GM23248 (cell line): ENCODE data around the gene ARHGAP5. TPM values are rescaled to one million over a fixed set of nuclear protein-coding genes. Genes with fewer than 3 reads are reported as not detected.

Experiments
- DNase-seq: peaks from one replicate; pipeline ENCODE4 v3.0.0-alpha.2; 2015
- H2AFZ ChIP-seq: fragments of 200-600 bp; sonication (generic); 2 replicates; pipeline ENCODE4 v1.6.1; 2016; ENCODE audit warnings: antibody characterized with exemption
- H3F3A ChIP-seq: fragments of 200-600 bp; sonication (generic); 2 replicates; pipeline ENCODE4 v1.6.1; 2016; ENCODE audit warnings: mild to moderate bottlenecking, antibody characterized with exemption, mixed run types; ENCODE audit not compliant: insufficient read depth
- H3K27ac ChIP-seq: fragments of 200-600 bp; sonication (generic); 2 replicates; pipeline ENCODE4 v1.5.1; 2016; ENCODE audit warnings: mild to moderate bottlenecking
- H3K27me3 ChIP-seq: fragments of 200-600 bp; sonication (generic); replicated peaks from 2 replicates; pipeline ENCODE4 v1.6.1; 2016; ENCODE audit warnings: mild to moderate bottlenecking; ENCODE audit not compliant: insufficient read depth
- H3K36me3 ChIP-seq: fragments of 200-600 bp; sonication (generic); 2 replicates; pipeline ENCODE4 v1.6.1; 2016; ENCODE audit warnings: low read depth, mild to moderate bottlenecking
- H3K4me1 ChIP-seq: fragments of 200-600 bp; sonication (generic); 2 replicates; pipeline ENCODE4 v1.6.1; 2016; ENCODE audit warnings: mild to moderate bottlenecking; ENCODE audit not compliant: insufficient read depth
- H3K4me2 ChIP-seq: fragments of 200-600 bp; sonication (generic); one replicate; pipeline ENCODE4 v1.6.1; 2016; ENCODE audit warnings: mild to moderate bottlenecking; ENCODE audit not compliant: unreplicated experiment
- H3K4me3 ChIP-seq: fragments of 200-600 bp; sonication (generic); 2 replicates; pipeline ENCODE4 v1.5.1; 2016; ENCODE audit warnings: mild to moderate bottlenecking
- H3K79me2 ChIP-seq: fragments of 200-600 bp; sonication (generic); 2 replicates; pipeline ENCODE4 v1.6.1; 2016; ENCODE audit warnings: mild to moderate bottlenecking; ENCODE audit not compliant: insufficient read depth
- H3K9ac ChIP-seq: fragments of 200-600 bp; sonication (generic); 2 replicates; pipeline ENCODE4 v1.6.1; 2016; ENCODE audit warnings: mild to moderate bottlenecking
- H3K9me2 ChIP-seq: fragments of 200-600 bp; sonication (generic); 2 replicates; pipeline ENCODE4 v1.6.1; 2016; ENCODE audit warnings: mixed run types, mild to moderate bottlenecking, moderate library complexity; ENCODE audit not compliant: insufficient read depth
- H3K9me3 ChIP-seq: fragments of 200-600 bp; sonication (generic); one replicate; pipeline ENCODE4 v1.6.1; 2017; ENCODE audit warnings: low read depth
- H4K20me1 ChIP-seq: fragments of 200-600 bp; sonication (generic); 2 replicates; pipeline ENCODE4 v1.6.0; 2016; ENCODE audit not compliant: insufficient read depth
- EZH2 ChIP-seq: fragments of 200-600 bp; sonication (generic); IDR thresholded peaks from 2 replicates; pipeline ENCODE4 v1.6.1; 2018; ENCODE audit warnings: antibody characterized with exemption, mild to moderate bottlenecking; ENCODE audit not compliant: insufficient read depth, poor library complexity, severe bottlenecking
- EZH2phosphoT487 ChIP-seq: fragments of 200-600 bp; sonication (generic); IDR thresholded peaks from 2 replicates; pipeline ENCODE4 v1.6.1; 2018; ENCODE audit warnings: antibody characterized with exemption, moderate library complexity, mild to moderate bottlenecking, low read depth; ENCODE audit not compliant: insufficient read depth
- WGBS, 2 experiments: methylation state at CpG; one replicate each; pipeline ENCODE4 v1.1.6; 2015 to 2017; ENCODE audit warnings: low lambda C conversion rate in 2 of 2, low coverage in 1 of 2; ENCODE audit errors: missing lambda C conversion rate in 2 of 2; 5-methylcytosine and 5-hydroxymethylcytosine counted together
- in situ Hi-C: fragments of 300-500 bp; cut with MboI; formaldehyde crosslinking; loops from 2 replicates; pipeline ENCODE4 v1.15.0; 2020
- polyA plus RNA-seq: library from polyadenylated mRNA; unstranded; fragments of >200 nt; fragmentation: Nextera tagmentation; extraction: Ambion mirVana; gene quantifications from 2 replicates; pipeline ENCODE4 v1.2.1, GENCODE V29; 2016
- small RNA-seq: library from RNA; depleted of rRNA; stranded (forward); fragments of <200 nt; gene quantifications from one replicate; pipeline ENCODE3, GENCODE V24; 2014; ENCODE audit warnings: low read depth, low replicate concordance
- total RNA-seq: library from RNA; depleted of rRNA; stranded (reverse); fragments of >200 nt; shearing (Covaris generic); gene quantifications from 2 replicates; pipeline ENCODE4 v1.2.3, GENCODE V29; 2014; rRNA removed

Gene ARHGAP5
- total and polyA plus RNA-seq, 2 experiments from 2014 or later: 34.6 to 80.1 TPM

GRCh38 chr14:32205554-32205953, 128.4 kb downstream of the ARHGAP5 start:
- Histone ChIP-seq H3K4me3 (no peak overlapping the region), H3K4me1 (peaks cover 13% of the 10 kb centered on the region), H3F3A (0 out of 2 replicates have a peak, but pooled peaks cover 13% of the 10 kb centered on the region), H4K20me1 (no peaks in the 10 kb centered on the region), H2AFZ (no peak overlapping the region), H3K9me3 (no peaks in the 10 kb centered on the region), H3K27me3 (peaks cover 15% of the 10 kb centered on the region), H3K4me2 (no peak overlapping the region), H3K79me2 (no peaks in the 10 kb centered on the region), H3K9ac (no peak overlapping the region), H3K36me3 (no peaks in the 10 kb centered on the region), H3K27ac (no peak overlapping the region), H3K9me2 (no peaks in the 10 kb centered on the region)
- in situ Hi-C loops: no loop called here
- no peak for DNase-seq
- WGBS, 2 experiments: 82% methylated on average over 3 of the region's 3 CpGs
- no peak for TF ChIP-seq EZH2

GRCh38 chr14:32205984-32206383, 128.9 kb downstream of the ARHGAP5 start:
- in situ Hi-C loops: no loop called here
- H3K9ac ChIP-seq: no peak overlapping the region
- H3K9me2 ChIP-seq: no peaks in the 10 kb centered on the region
- no peak overlapping the region for H3K4me3 ChIP-seq
- H4K20me1 ChIP-seq: no peaks in the 10 kb centered on the region
- H2AFZ ChIP-seq: no peak overlapping the region
- TF ChIP-seq EZH2phosphoT487 (no peak), EZH2 (no peak)
- 0 out of 2 replicates have a peak, but pooled peaks cover 13% of the 10 kb centered on the region for H3F3A ChIP-seq
- DNase-seq: no peak
- no peak overlapping the region for H3K4me2 ChIP-seq
- no peaks in the 10 kb centered on the region for H3K36me3 ChIP-seq
- no peak overlapping the region for H3K27ac ChIP-seq
- WGBS, 2 experiments: 80 to 87% methylated on average over 4 of the region's 4 CpGs
- no peaks in the 10 kb centered on the region for H3K79me2 ChIP-seq
- peaks cover 15% of the 10 kb centered on the region for H3K27me3 ChIP-seq
- no peaks in the 10 kb centered on the region for H3K9me3 ChIP-seq
- peaks cover 11% of the 10 kb centered on the region for H3K4me1 ChIP-seq

GRCh38 chr14:32206552-32206951, 129.4 kb downstream of the ARHGAP5 start:
- DNase-seq: no peak
- TF ChIP-seq EZH2 (no peak), EZH2phosphoT487 (no peak)
- H3K27me3 ChIP-seq: peaks cover 15% of the 10 kb centered on the region
- in situ Hi-C loops: no loop called here
- peaks cover 10% of the 10 kb centered on the region for H3K4me1 ChIP-seq
- no peaks in the 10 kb centered on the region for H3K9me2 ChIP-seq
- no peaks in the 10 kb centered on the region for H4K20me1 ChIP-seq
- H2AFZ ChIP-seq: no peak overlapping the region
- H3K9ac ChIP-seq: no peak overlapping the region
- H3K4me2 ChIP-seq: no peak overlapping the region
- WGBS, 2 experiments: 48 to 52% methylated on average over 2 of the region's 2 CpGs
- no peaks in the 10 kb centered on the region for H3K79me2 ChIP-seq
- H3K4me3 ChIP-seq: no peak overlapping the region
- H3K27ac ChIP-seq: no peak overlapping the region
- no peaks in the 10 kb centered on the region for H3K36me3 ChIP-seq
- H3K9me3 ChIP-seq: no peaks in the 10 kb centered on the region
- H3F3A ChIP-seq: 0 out of 2 replicates have a peak, but pooled peaks cover 13% of the 10 kb centered on the region

GRCh38 chr14:32208490-32208889, 131.4 kb downstream of the ARHGAP5 start:
- Histone ChIP-seq H3K9ac (no peak overlapping the region), H3K4me1 (no peaks in the 10 kb centered on the region; the same call in 1 of the 2 replicates), H3F3A (0 out of 2 replicates have a peak, but pooled peaks cover 7% of the 10 kb centered on the region), H3K27me3 (peaks cover 15% of the 10 kb centered on the region), H2AFZ (no peak overlapping the region), H3K4me2 (no peak overlapping the region), H4K20me1 (no peaks in the 10 kb centered on the region), H3K9me2 (no peaks in the 10 kb centered on the region), H3K27ac (no peak overlapping the region), H3K9me3 (no peaks in the 10 kb centered on the region), H3K36me3 (no peaks in the 10 kb centered on the region), H3K4me3 (no peak overlapping the region), H3K79me2 (no peaks in the 10 kb centered on the region)
- TF ChIP-seq EZH2phosphoT487 (no peak), EZH2 (no peak)
- 76 to 81% methylated on average over 3 of the region's 3 CpGs for WGBS, 2 experiments
- no peak for DNase-seq
- in situ Hi-C loops: no loop called here

Small RNA genes lying within 50 kb of the gene (small RNA-seq; reads per million reads assigned to genes)
- gene RNU6-7 (not detected), gene RNU6-8 (not detected)

Other genes with a start within 250 kb of the ARHGAP5 start
- gene RNU6-7, start 124.7 kb downstream of the ARHGAP5 start, total RNA-seq: not detected in 2 replicates
- gene RNU6-7, start 124.7 kb downstream of the ARHGAP5 start, polyA plus RNA-seq: not detected in 2 replicates
- not detected in 2 replicates for gene RNU6-8, start 126.0 kb downstream of the ARHGAP5 start, total RNA-seq
- not detected in 2 replicates for gene RNU6-8, start 126.0 kb downstream of the ARHGAP5 start, polyA plus RNA-seq